Measurements from ENCODE around the gene NTNG1. TPM values are rescaled to one million over a fixed set of nuclear protein-coding genes. Genes with fewer than 3 reads are reported as not detected.

The NTNG1 gene
- total and polyA plus RNA-seq, 2 of the 4 experiments (the other 2 are of a cell fraction): 1.2 to 2.3 TPM

- Histone ChIP-seq H2BK120ac (ENCODE audit: low read depth, low read length) (no peak overlapping the region), H2AK5ac (ENCODE audit: low read depth, low read length) (no peak overlapping the region), H3K9ac (ENCODE audit: low read depth, low read length) (no peak overlapping the region), H3K18ac (ENCODE audit: low read depth, low read length) (no peak overlapping the region), H4K5ac (ENCODE audit: low read depth, low read length) (no peak overlapping the region), H3K4ac (ENCODE audit: low read depth, low read length) (no peak overlapping the region), H4K91ac (ENCODE audit: insufficient read depth, low read depth, low read length) (no peak overlapping the region), H2AFZ (replicated peaks; ENCODE audit: low read length, poor library complexity) (no peak overlapping the region), H3K4me1 (ENCODE audit: control insufficient read depth, insufficient read depth, low read length) (no peaks in the 10 kb centered on the region), H3K79me1 (ENCODE audit: low read depth in 1 of 2, low read length in 2 of 2) (no peaks in the 10 kb centered on the region), H3K4me3 (ENCODE audit: insufficient read depth, low read depth, low read length) (no peak overlapping the region), H4K20me1 (ENCODE audit: insufficient read depth, low read length) (no peaks in the 10 kb centered on the region), H2BK5ac (ENCODE audit: low read depth, low read length, poor library complexity, severe bottlenecking) (no peak overlapping the region), H3K27me3 (ENCODE audit: control insufficient read depth, insufficient read depth, low read length) (no peaks in the 10 kb centered on the region), H4K8ac (ENCODE audit: low read depth in 2 of 2, low read length in 2 of 2) (no peak overlapping the region), H3K36me3 (ENCODE audit: control insufficient read depth, insufficient read depth, low read length) (no peaks in the 10 kb centered on the region), H3K4me2 (ENCODE audit: low read depth, low read length) (no peak overlapping the region), H2BK20ac (ENCODE audit: low read depth, low read length) (no peak overlapping the region), H3K9me3 (ENCODE audit: control insufficient read depth, insufficient read depth, low read length) (no peaks in the 10 kb centered on the region), H3K27ac (ENCODE audit: insufficient read depth, low read length) (no peak overlapping the region), H2BK15ac (ENCODE audit: low read depth, low read length) (no peak overlapping the region), H3K23ac (ENCODE audit: low read depth, low read length) (no peak overlapping the region), H3K14ac (replicated peaks; ENCODE audit: low read depth, low read length) (no peak overlapping the region), H3K56ac (ENCODE audit: extremely low read depth, insufficient read depth, low read length) (no peak overlapping the region), H3K9me1 (ENCODE audit: insufficient read depth, low read length) (no peaks in the 10 kb centered on the region), H2AK9ac (replicated peaks; ENCODE audit: low read depth, low read length, poor library complexity) (no peak overlapping the region)
- ATAC-seq (ENCODE audit: low read depth): no peak
- ChIA-PET CTCF (no interaction called here), POLR2A (ENCODE audit: unreplicated experiment) (no interaction called here)
- BruUV-seq (replicated peaks): no TSS peak
- DNase-seq: no peak
- TF ChIP-seq USF2 (IDR thresholded peaks at IDR 0.05; ENCODE audit: low read depth, low read length) (no peak), MXI1 (IDR thresholded peaks at IDR 0.05; ENCODE audit: borderline replicate concordance, low read depth, low read length) (no peak), ELK1 (IDR thresholded peaks at IDR 0.05; ENCODE audit: borderline replicate concordance, low read depth, low read length) (no peak)
- in situ Hi-C loops (cut with MboI; ENCODE audit: low sequenced_read_pairs): no loop called here
- WGBS, 2 experiments (ENCODE audit: extremely low coverage in 2 of 2, insufficient read length in 1 of 2): no CpG with 5 or more reads among the region's 1 CpG
- intact Hi-C loops (cut with micrococcal nuclease): loop anchor here (5.0 kb wide), 1 partner anchor 299 kb away; no protein-coding TSS in a partner anchor
- dilution Hi-C loops (cut with HindIII; ENCODE audit: low sequenced_read_pairs, unreplicated experiment): no loop called here
Observed at GRCh38 chr1:107298526-107298925, 157.7 kb downstream of the NTNG1 start.

Data from IMR-90 (cell line).